CD4-positive, alpha-beta T cell (primary cell): ENCODE data around the gene PKD1. TPM values are rescaled to one million over a fixed set of nuclear protein-coding genes. Genes with fewer than 3 reads are reported as not detected.

Experiments used
- ATAC-seq: fragments of 200-7000 bp; cut with Tn5 transposase; one replicate; pipeline ENCODE4 v1.10.0; 2022; ENCODE audit warnings: mild to moderate bottlenecking; ENCODE audit not compliant: poor library complexity
- CTCF ChIA-PET: fragments of 350-600 bp; sonication (Branson Sonifier 250); formaldehyde crosslinking; loops from one replicate; lab custom pipeline; 2021; ENCODE audit warnings: antibody characterized with exemption, inconsistent platforms; lab: Charles Lee
- POLR2A ChIA-PET: fragments of 350-600 bp; sonication (Branson Sonifier 250); formaldehyde crosslinking; loops from one replicate; lab custom pipeline; 2021; ENCODE audit warnings: antibody characterized with exemption, inconsistent platforms; lab: Charles Lee
- DNase-seq, 14 experiments: peaks; one replicate each; pipeline ENCODE4 v3.0.0-alpha.2; 2013 to 2020; ENCODE audit warnings: mixed read lengths in 2 of 14
- H3K27ac ChIP-seq, 2 donors: one replicate each; pipeline versions ENCODE4 v1.5.1 to v1.7.0; 2013; ENCODE audit warnings: low read length in 2 of 2, low read depth in 1 of 2, mild to moderate bottlenecking in 1 of 2
- H3K27me3 ChIP-seq, 2 experiments: 1 replicate in 1 of 2; 2 replicates in 1 of 2; pipeline versions ENCODE4 v1.6.1 to v1.7.0; 2013; ENCODE audit warnings: low read length in 2 of 2, control low read depth in 1 of 2, mild to moderate bottlenecking in 1 of 2, moderate library complexity in 1 of 2; ENCODE audit not compliant: insufficient read depth in 2 of 2, control insufficient read depth in 1 of 2
- H3K36me3 ChIP-seq: one replicate; pipeline ENCODE4 v1.6.1; 2013; ENCODE audit warnings: low read length, control low read depth; ENCODE audit not compliant: insufficient read depth
- H3K4me1 ChIP-seq: one replicate; pipeline ENCODE4 v1.6.1; 2013; ENCODE audit warnings: low read length, control low read depth; ENCODE audit not compliant: insufficient read depth
- H3K4me3 ChIP-seq: one replicate; pipeline ENCODE4 v1.5.1; 2013; ENCODE audit warnings: mild to moderate bottlenecking, low read length, moderate library complexity
- H3K9me3 ChIP-seq, 2 experiments: 1 replicate in 1 of 2; 2 replicates in 1 of 2; pipeline versions ENCODE4 v1.6.1 to v1.7.0; 2013; ENCODE audit warnings: low read length in 2 of 2, mild to moderate bottlenecking in 2 of 2, control low read depth in 1 of 2, moderate library complexity in 1 of 2; ENCODE audit not compliant: control insufficient read depth in 1 of 2, insufficient read depth in 1 of 2
- H3K27ac Mint-ChIP-seq: one replicate; pipeline ENCODE4 v1.8.0; 2020; ENCODE audit warnings: mixed read lengths
- H3K27me3 Mint-ChIP-seq: one replicate; pipeline ENCODE4 v1.8.0; 2021; ENCODE audit warnings: mixed read lengths
- H3K36me3 Mint-ChIP-seq: one replicate; pipeline ENCODE4 v1.8.0; 2021; ENCODE audit warnings: low read depth, mixed read lengths
- H3K4me1 Mint-ChIP-seq: one replicate; pipeline ENCODE4 v1.8.0; 2021; ENCODE audit warnings: low read depth, mixed read lengths
- H3K4me3 Mint-ChIP-seq: one replicate; pipeline ENCODE4 v1.8.0; 2020; ENCODE audit warnings: mild to moderate bottlenecking, mixed read lengths
- H3K9me3 Mint-ChIP-seq: one replicate; pipeline ENCODE4 v1.8.0; 2020; ENCODE audit warnings: mixed read lengths
- intact Hi-C, 2 experiments: fragments of 100-400 bp; cut with DNase I in 1 of 2; cut with micrococcal nuclease in 1 of 2; formaldehyde crosslinking; loops; one replicate each; pipeline versions ENCODE4 v1.15.1 to v1.9.0; 2023 to 2025; cut with DNase I, micrococcal nuclease
- total RNA-seq, 174 experiments: library from RNA in 2 of 174; stranded (reverse) in 2 of 174; gene quantifications; one replicate each; pipeline ENCODE4 v1.2.3 and lab custom pipeline; 2021 to 2026
- TF ChIP-seq, protein P1 (sequence below): fragments of 200-600 bp; IDR thresholded peaks from one replicate; pipeline ENCODE4 v1.8.0; 2022; ENCODE audit warnings: antibody characterized with exemption, mild to moderate bottlenecking

PKD1 gene
- total RNA-seq, 2 experiments from 2014 or later = 80.3 to 85.6 TPM

GRCh38 chr16:2167068-2167638 lies 31.5 kb upstream of the PKD1 start:
- Mint-ChIP-seq H3K4me1 (no peaks in the 10 kb centered on the region), H3K27ac (no peak overlapping the region), H3K36me3 (peaks cover 4% of the 10 kb centered on the region), H3K4me3 (no peak overlapping the region), H3K9me3 (no peaks in the 10 kb centered on the region), H3K27me3 (no peaks in the 10 kb centered on the region)
- H3K36me3 ChIP-seq = peaks cover 42% of the 10 kb centered on the region
- DNase-seq (no peak), ATAC-seq (no peak)
- peaks cover 0 to 11% of the 10 kb centered on the region in 2 experiments for H3K9me3 ChIP-seq
- intact Hi-C loops = no loop called here
- no peak overlapping the region for H3K27ac ChIP-seq
- no peaks in the 10 kb centered on the region for H3K27me3 ChIP-seq
- TF ChIP-seq, protein P1, sequence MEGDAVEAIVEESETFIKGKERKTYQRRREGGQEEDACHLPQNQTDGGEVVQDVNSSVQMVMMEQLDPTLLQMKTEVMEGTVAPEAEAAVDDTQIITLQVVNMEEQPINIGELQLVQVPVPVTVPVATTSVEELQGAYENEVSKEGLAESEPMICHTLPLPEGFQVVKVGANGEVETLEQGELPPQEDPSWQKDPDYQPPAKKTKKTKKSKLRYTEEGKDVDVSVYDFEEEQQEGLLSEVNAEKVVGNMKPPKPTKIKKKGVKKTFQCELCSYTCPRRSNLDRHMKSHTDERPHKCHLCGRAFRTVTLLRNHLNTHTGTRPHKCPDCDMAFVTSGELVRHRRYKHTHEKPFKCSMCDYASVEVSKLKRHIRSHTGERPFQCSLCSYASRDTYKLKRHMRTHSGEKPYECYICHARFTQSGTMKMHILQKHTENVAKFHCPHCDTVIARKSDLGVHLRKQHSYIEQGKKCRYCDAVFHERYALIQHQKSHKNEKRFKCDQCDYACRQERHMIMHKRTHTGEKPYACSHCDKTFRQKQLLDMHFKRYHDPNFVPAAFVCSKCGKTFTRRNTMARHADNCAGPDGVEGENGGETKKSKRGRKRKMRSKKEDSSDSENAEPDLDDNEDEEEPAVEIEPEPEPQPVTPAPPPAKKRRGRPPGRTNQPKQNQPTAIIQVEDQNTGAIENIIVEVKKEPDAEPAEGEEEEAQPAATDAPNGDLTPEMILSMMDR = no peak
- peaks cover 16% of the 10 kb centered on the region for H3K4me1 ChIP-seq
- H3K4me3 ChIP-seq = no peak overlapping the region
- ChIA-PET CTCF (no interaction called here), POLR2A (interaction anchor here (2.4 kb wide), 1 partner anchor 12 kb away, joined by 9 read pairs; the partner anchor contains the start of gene TRAF7)

- no peak for ATAC-seq
- H3K4me1 ChIP-seq = peaks cover 16% of the 10 kb centered on the region
- Mint-ChIP-seq H3K4me1 (no peaks in the 10 kb centered on the region), H3K4me3 (no peak overlapping the region), H3K36me3 (peaks cover 4% of the 10 kb centered on the region), H3K27me3 (no peaks in the 10 kb centered on the region), H3K27ac (no peak overlapping the region), H3K9me3 (no peaks in the 10 kb centered on the region)
- CTCF ChIA-PET = no interaction called here
- POLR2A ChIA-PET = no interaction called here
- H3K27ac ChIP-seq = no peak overlapping the region
- H3K27me3 ChIP-seq = no peaks in the 10 kb centered on the region
- intact Hi-C loops = no loop called here
- no peak for DNase-seq
- peaks cover 0 to 11% of the 10 kb centered on the region in 2 experiments for H3K9me3 ChIP-seq
- H3K4me3 ChIP-seq = no peak overlapping the region
- peaks cover 35% of the 10 kb centered on the region for H3K36me3 ChIP-seq
- TF ChIP-seq, protein P1 = no peak
Observed at GRCh38 chr16:2166263-2167067, 30.8 kb upstream of the PKD1 start.

DNA sequence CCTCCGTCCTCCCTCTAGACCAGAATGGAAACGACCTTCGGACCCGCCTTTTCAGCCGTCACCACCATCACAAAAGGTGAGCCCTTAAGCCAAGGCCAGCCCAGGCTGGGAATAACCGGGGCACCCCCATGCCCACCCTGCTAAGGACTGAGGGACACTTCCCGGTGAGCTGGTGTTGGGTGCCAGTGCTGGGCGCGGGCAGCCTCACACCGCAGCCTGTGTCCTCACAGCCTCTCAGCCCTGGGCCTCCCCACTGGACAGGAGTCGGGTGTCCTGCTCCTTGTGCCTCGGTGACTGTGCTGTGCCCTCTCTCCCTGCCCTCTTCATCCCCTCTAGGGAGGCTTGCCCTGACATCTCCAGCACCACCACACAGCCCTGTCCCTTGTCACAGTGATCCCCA lies 30.2 kb upstream of the PKD1 start:
- no peaks in the 10 kb centered on the region for H3K4me1 Mint-ChIP-seq
- no peak overlapping the region for H3K27ac Mint-ChIP-seq
- TF ChIP-seq, protein P1 = no peak
- peaks cover 4% of the 10 kb centered on the region for H3K36me3 Mint-ChIP-seq
- Histone ChIP-seq H3K27ac (no peak overlapping the region), H3K4me3 (no peak overlapping the region), H3K9me3 (peaks cover 0 to 11% of the 10 kb centered on the region in 2 experiments), H3K4me1 (peaks cover 16% of the 10 kb centered on the region), H3K36me3 (peaks cover 34% of the 10 kb centered on the region), H3K27me3 (no peaks in the 10 kb centered on the region)
- no peaks in the 10 kb centered on the region for H3K9me3 Mint-ChIP-seq
- no peak for ATAC-seq
- DNase-seq = no peak
- intact Hi-C loops = no loop called here
- ChIA-PET CTCF (no interaction called here), POLR2A (no interaction called here)
- no peaks in the 10 kb centered on the region for H3K27me3 Mint-ChIP-seq
- H3K4me3 Mint-ChIP-seq = no peak overlapping the region
